Suprapubic skin (tissue), 3 donors: ENCODE measurements around the gene TREH.

ENCODE experiments used
- CTCF ChIP-seq, 2 donors: fragments of 200-600 bp in 1 of 2; fragments of 450-650 bp in 1 of 2; sonication (generic) in 1 of 2; IDR thresholded peaks; one replicate each; pipeline ENCODE4 v1.5.1; 2016 to 2019; ENCODE audit warnings: antibody characterized with exemption in 2 of 2, mild to moderate bottlenecking in 1 of 2, moderate library complexity in 1 of 2
- EP300 ChIP-seq: sonication (generic); formaldehyde crosslinking; IDR thresholded peaks from one replicate; pipeline ENCODE4 v1.6.1; 2017; ENCODE audit warnings: antibody characterized with exemption
- POLR2A ChIP-seq, 2 donors: fragments of 450-650 bp; IDR thresholded peaks; one replicate each; pipeline ENCODE4 v1.6.1; 2017; ENCODE audit warnings: antibody characterized with exemption in 2 of 2, mild to moderate bottlenecking in 2 of 2, moderate library complexity in 2 of 2

GRCh38 chr11:118607401-118608359, 71.8 kb downstream of the TREH start, which contains the start of gene PHLDB1:
- TF ChIP-seq POLR2A (IDR thresholded peaks at IDR 0.05) (peak in 1 of 2 donors; percentile 55), CTCF (IDR thresholded peaks at IDR 0.05) (peak in 1 of 2 donors; percentile 35), EP300 (no peak)
